Heart right ventricle (tissue), 16 donors: ENCODE data around the gene ZSCAN20. TPM values are rescaled to one million over a fixed set of nuclear protein-coding genes. Genes with fewer than 3 reads are reported as not detected.
A peak's percentile ranks its signal among the peaks of the same experiment; 100 is the strongest.

Experiments
- ATAC-seq, 8 donors: fragments of 200-7000 bp; cut with Tn5 transposase; one replicate each; pipeline ENCODE4 v1.9.1; 2020; ENCODE audit warnings: mild to moderate bottlenecking in 8 of 8, moderate library complexity in 8 of 8, moderate number of reproducible peaks in 1 of 8
- DNase-seq, 2 donors: peaks; one replicate each; pipeline ENCODE4 v3.0.0-alpha.2; 2020
- H3K27ac ChIP-seq, 10 donors: fragments of 200-600 bp; sonication (generic) in 2 of 10; one replicate each; pipeline versions ENCODE4 v1.5.0 to v1.8.0; 2020 to 2022; ENCODE audit warnings: mild to moderate bottlenecking in 3 of 10
- H3K27me3 ChIP-seq, 7 donors: fragments of 200-600 bp; one replicate each; pipeline ENCODE4 v1.8.0; 2021 to 2022; ENCODE audit warnings: mild to moderate bottlenecking in 2 of 7
- H3K36me3 ChIP-seq, 9 donors: fragments of 200-600 bp; sonication (generic) in 1 of 9; one replicate each; pipeline versions ENCODE4 v1.5.0 to v1.8.0; 2020 to 2022; ENCODE audit warnings: mild to moderate bottlenecking in 2 of 9
- H3K4me1 ChIP-seq, 9 donors: fragments of 200-600 bp; sonication (generic) in 1 of 9; one replicate each; pipeline versions ENCODE4 v1.5.0 to v1.8.0; 2020 to 2022; ENCODE audit warnings: mild to moderate bottlenecking in 4 of 9
- H3K4me3 ChIP-seq, 10 donors: fragments of 200-600 bp; sonication (generic) in 2 of 10; one replicate each; pipeline versions ENCODE4 v1.5.0 to v1.8.0; 2020 to 2022; ENCODE audit warnings: mild to moderate bottlenecking in 7 of 10, moderate library complexity in 2 of 10
- H3K9me3 ChIP-seq, 11 donors: fragments of 200-600 bp in 10 of 11; sonication (generic) in 2 of 11; one replicate each; pipeline versions ENCODE4 v1.5.0 to v1.8.0; 2013 to 2022; ENCODE audit warnings: mild to moderate bottlenecking in 2 of 11, control low read depth in 1 of 11, moderate library complexity in 1 of 11
- CTCF ChIP-seq, 9 donors: fragments of 200-600 bp; sonication (generic) in 2 of 9; IDR thresholded peaks; one replicate each; pipeline versions ENCODE4 v1.5.0 to v1.8.0; 2021 to 2022; ENCODE audit warnings: antibody characterized with exemption in 9 of 9, mild to moderate bottlenecking in 5 of 9, moderate library complexity in 1 of 9
- WGBS, 2 donors: extraction: QIAGEN DNeasy Blood & Tissue Kit; methylation state at CpG; one replicate each; pipeline ENCODE4 v1.1.7; 2013; ENCODE audit warnings: inconsistent platforms in 1 of 2; 5-methylcytosine and 5-hydroxymethylcytosine counted together
- intact Hi-C, 10 donors: fragments of 100-400 bp; cut with DNase I; formaldehyde crosslinking; loops; one replicate each; pipeline versions ENCODE4 v1.11.1 to v1.14.2; 2022
- polyA plus RNA-seq, 2 donors: library from polyadenylated mRNA; stranded (reverse); fragments of 200-250 nt; gene quantifications; one replicate each; pipeline ENCODE4 v1.2.3, GENCODE V29; 2013
- total RNA-seq, 10 donors: library from RNA; stranded (reverse); fragmentation: NEBNext Ultra II Directional in 3 of 10; extraction: Animal tissue kit (Norgen Biotek cat#: 25700) in 3 of 10; gene quantifications; one replicate each; pipeline versions ENCODE4 v1.2.1 to v1.2.4, GENCODE V29; 2021 to 2023
- donor health status: Arrhythmogenic right ventricular cardiomyopathy.
- donor health status: ischemic (EF 13 %, LVEDD 7.1; RV severe dilation, severe dysfunction).
- donor health status: healthy with polysubstance abuse.
- donor health status: DM: no; HTN: yes; CAD: no.
- donor health status: DM: no; HTN: no; CAD: no.
- donor health status: ischemic (EF 25% LVEDD 6.9; RV normal size, moderate dysfunction).
- donor health status: ischemic (EF 25% LVEDD 5.7; RV mildly dilated, moderate dysfunction).
- donor health status: healthy.
- donor health status: DM: yes; HTN: yes; CAD: no.
- donor health status: Ischemic cardiomyopathy.
- donor health status: ischemic (EF 35%, LVEDD 5.7; RV mildly dilated, moderate dysfunction).
- donor health status: nonischemic (EF 11% LVEDD 7.7; RV severe dilation, severe dysfunction).
- donor health status: DM: yes; HTN: yes; CAD: no.
- donor health status: PGD.
- donor health status: ischemic (EF 29% LVEDD 5.4; RV normal size, mild dysfunction).
- donor health status: nonischemic (EF 23%, LVEDD 6.1; RV moderate dilation, normal function).

ZSCAN20 gene
- total and polyA plus RNA-seq, 12 donors: 0.83 to 9.3 (median 5.6) TPM

DNA sequence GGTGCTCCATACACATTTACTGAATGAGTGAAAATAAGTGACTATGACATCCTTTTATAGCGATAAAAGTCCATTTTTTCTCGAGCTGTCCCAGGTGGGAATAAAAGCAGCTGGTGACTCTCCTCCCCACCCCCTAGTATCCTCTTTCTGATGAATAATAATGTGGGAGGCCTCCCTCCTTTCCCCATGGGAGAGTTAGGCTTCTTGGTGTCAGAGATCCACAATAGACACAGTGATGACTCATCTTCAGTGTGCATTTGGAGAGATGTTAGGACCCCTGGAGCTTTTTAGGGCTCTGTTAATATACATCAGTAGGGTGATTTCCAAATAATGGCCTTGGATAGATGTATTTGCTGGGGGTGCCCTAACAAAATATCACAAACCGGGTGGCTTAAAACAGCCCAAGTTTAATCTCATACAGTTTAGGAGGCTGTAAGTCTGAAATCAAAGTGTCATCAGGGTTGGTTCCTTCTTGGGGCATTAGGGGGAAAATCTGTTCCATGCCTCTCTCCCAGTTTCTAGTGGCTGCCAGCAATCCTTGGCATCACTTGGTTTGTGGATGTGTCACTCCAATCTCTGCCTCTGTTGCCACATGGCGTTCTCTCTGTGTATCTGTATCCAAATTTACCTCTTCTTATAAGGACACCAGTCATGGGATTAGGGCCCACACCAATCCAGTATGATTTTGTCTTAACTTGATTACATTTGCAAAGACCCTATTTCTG lies 37.2 kb upstream of the ZSCAN20 start:
- DNase-seq (no peak), ATAC-seq (peak in 3 of 8 donors; percentile 31 to 34 (median 33))
- WGBS, 2 donors: 59 to 66% methylated on average over 4 of the region's 4 CpGs

GRCh38 chr1:33436557-33437285 lies 35.7 kb upstream of the ZSCAN20 start:
- TF ChIP-seq CTCF (IDR thresholded peaks at IDR 0.05): no peak
- peak overlapping the region in 3 of 10 donors; percentile 32 to 69 (median 57) for H3K27ac ChIP-seq
- no peak overlapping the region for H3K4me3 ChIP-seq
- H3K36me3 ChIP-seq: no peaks in the 10 kb centered on the region
- 73 to 79% methylated on average over 4 of the region's 4 CpGs for WGBS, 2 donors
- intact Hi-C loops: loop anchor here in 4 of 10 donors (10.0 kb wide), 3 partner anchors 52 to 342 kb away; no protein-coding TSS in a partner anchor
- no peaks in the 10 kb centered on the region for H3K27me3 ChIP-seq
- ATAC-seq: peak in 2 of 8 donors; percentile 54 to 59
- no peaks in the 10 kb centered on the region for H3K9me3 ChIP-seq
- no peak for DNase-seq
- H3K4me1 ChIP-seq: peaks cover 0 to 58% (median 17%) of the 10 kb centered on the region in 9 donors

More for the DNA sequence above, 37.2 kb upstream of the ZSCAN20 start:
- Histone ChIP-seq H3K36me3 (no peaks in the 10 kb centered on the region), H3K4me1 (peaks cover 0 to 59% (median 20%) of the 10 kb centered on the region in 9 donors), H3K27ac (peak overlapping the region in 8 of 10 donors; percentile 7 to 69 (median 43)), H3K27me3 (no peaks in the 10 kb centered on the region), H3K9me3 (no peaks in the 10 kb centered on the region), H3K4me3 (no peak overlapping the region)
- intact Hi-C loops: loop anchor here in 4 of 10 donors (10.0 kb wide), 3 partner anchors 50 to 340 kb away; no protein-coding TSS in a partner anchor
- TF ChIP-seq CTCF (IDR thresholded peaks at IDR 0.05): no peak

DNA sequence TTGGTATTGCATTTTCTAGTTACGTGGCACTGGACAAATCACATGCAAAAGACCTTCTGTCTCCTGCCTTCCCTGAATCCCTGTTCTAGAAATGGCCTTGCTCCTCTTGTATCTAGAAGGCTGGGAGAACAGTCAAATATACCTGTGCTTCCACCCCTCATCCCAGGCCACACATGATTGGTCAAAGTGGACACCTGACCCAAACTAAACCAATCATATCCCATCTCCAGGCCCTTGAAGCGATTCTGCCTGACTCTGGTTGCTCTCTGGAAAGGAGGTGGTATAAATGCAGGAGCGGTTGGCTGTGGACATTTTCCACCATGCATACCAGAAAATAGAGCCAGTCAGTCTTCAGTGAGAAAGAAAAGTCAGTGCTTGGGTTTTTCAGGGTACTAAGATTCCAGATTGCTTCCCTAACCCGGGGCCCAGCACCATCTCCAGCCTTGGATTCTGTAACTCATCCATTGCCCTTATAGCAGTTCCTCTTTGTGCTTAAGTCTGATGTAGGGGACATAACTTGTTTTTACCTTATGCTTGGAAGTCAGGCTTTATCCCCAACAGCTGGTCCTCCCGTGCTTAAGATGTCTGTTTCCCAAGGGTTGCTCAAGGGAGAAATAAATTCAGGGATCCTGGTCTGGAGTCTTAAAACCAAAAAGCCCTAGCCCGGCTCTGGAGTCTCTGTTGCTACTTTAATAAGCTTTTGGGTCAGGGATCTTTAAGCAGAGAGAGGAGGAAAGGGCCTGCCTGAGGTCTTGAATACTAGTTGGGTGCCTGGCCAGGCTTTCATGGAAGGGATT lies 33.9 kb upstream of the ZSCAN20 start:
- no peak for ATAC-seq
- no peak overlapping the region for H3K4me3 ChIP-seq
- no peaks in the 10 kb centered on the region for H3K9me3 ChIP-seq
- H3K36me3 ChIP-seq: no peaks in the 10 kb centered on the region
- no peak overlapping the region for H3K27ac ChIP-seq
- intact Hi-C loops: loop anchor here in 4 of 10 donors (10.0 kb wide), 3 partner anchors 54 to 344 kb away; no protein-coding TSS in a partner anchor
- DNase-seq: no peak
- H3K27me3 ChIP-seq: no peaks in the 10 kb centered on the region
- TF ChIP-seq CTCF (IDR thresholded peaks at IDR 0.05): no peak
- peaks cover 0 to 49% (median 23%) of the 10 kb centered on the region in 9 donors for H3K4me1 ChIP-seq
- WGBS, 2 donors: 83 to 90% methylated on average over 6 of the region's 6 CpGs

DNA sequence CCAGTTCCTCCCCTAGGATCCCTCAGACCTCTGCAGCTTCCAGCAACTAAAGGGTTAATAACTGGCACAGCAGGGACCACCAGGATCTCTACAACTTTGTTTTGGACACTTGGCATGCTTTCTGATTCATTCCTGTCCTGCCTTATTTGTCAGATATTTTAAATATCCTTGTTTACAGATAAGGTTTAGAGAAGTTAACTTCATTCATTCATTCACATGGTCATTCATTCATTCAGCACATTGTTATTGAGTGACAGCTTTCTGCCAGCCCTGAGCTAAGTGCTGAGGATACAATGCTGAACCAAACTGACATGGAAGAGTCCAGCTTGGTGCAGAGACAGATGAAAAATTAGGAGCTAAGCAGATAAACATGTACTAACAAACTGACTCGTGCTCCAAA lies 32.8 kb upstream of the ZSCAN20 start:
- H3K27me3 ChIP-seq: no peaks in the 10 kb centered on the region
- WGBS, 2 donors: 26 to 35% methylated on average over 1 of the region's 1 CpG
- ATAC-seq (no peak), DNase-seq (no peak)
- H3K36me3 ChIP-seq: no peaks in the 10 kb centered on the region
- intact Hi-C loops: loop anchor here in 5 of 10 donors (10.0 kb wide), 4 partner anchors 55 to 345 kb away; no protein-coding TSS in a partner anchor
- peaks cover 5 to 46% (median 22%) of the 10 kb centered on the region in 9 donors for H3K4me1 ChIP-seq
- H3K9me3 ChIP-seq: no peaks in the 10 kb centered on the region
- H3K27ac ChIP-seq: no peak overlapping the region
- H3K4me3 ChIP-seq: no peak overlapping the region
- TF ChIP-seq CTCF (IDR thresholded peaks at IDR 0.05): no peak
